Activated CD8-positive, alpha-beta memory T cell treated with anti-CD3 and anti-CD28 coated beads for 36 hours (primary cell): ENCODE results near the gene HNRNPH1. TPM values are rescaled to one million over a fixed set of nuclear protein-coding genes. Genes with fewer than 3 reads are reported as not detected.

ENCODE experiments used
- CTCF ChIA-PET: fragments of 350-600 bp; sonication (Branson Sonifier 250); formaldehyde crosslinking; loops from one replicate; lab custom pipeline; 2021; ENCODE audit warnings: antibody characterized with exemption; lab: Charles Lee
- POLR2A ChIA-PET: fragments of 350-600 bp; sonication (Branson Sonifier 250); formaldehyde crosslinking; loops from one replicate; lab custom pipeline; 2021; ENCODE audit warnings: antibody characterized with exemption; lab: Charles Lee
- total RNA-seq, 2 experiments: library from RNA; stranded (reverse); gene quantifications; one replicate each; pipeline ENCODE4 v1.2.3, GENCODE V29; 2021

The HNRNPH1 gene
- total RNA-seq, 2 experiments from 2014 or later = 902 to 926 TPM

- ChIA-PET POLR2A (interaction anchor here (4.7 kb wide), 1 partner anchor 13 kb away, joined by 21 read pairs; the partner anchor contains the start of gene HNRNPH1), CTCF (interaction anchor here (1.5 kb wide), 1 partner anchor 9 kb away, joined by 3 read pairs; no protein-coding TSS in a partner anchor)
These were observed 12.6 kb downstream of the HNRNPH1 start for GRCh38 chr5:179610903-179611265.

- ChIA-PET POLR2A (interaction anchor here (4.7 kb wide), 1 partner anchor 13 kb away, joined by 21 read pairs; the partner anchor contains the start of gene HNRNPH1), CTCF (interaction anchor here (1.5 kb wide), 1 partner anchor 9 kb away, joined by 3 read pairs; no protein-coding TSS in a partner anchor)
These were observed 13.2 kb downstream of the HNRNPH1 start for GRCh38 chr5:179610109-179610902.

GRCh38 chr5:179609834-179610108, 13.7 kb downstream of the HNRNPH1 start:
- ChIA-PET CTCF (no interaction called here), POLR2A (no interaction called here)

GRCh38 chr5:179608131-179608581, 15.3 kb downstream of the HNRNPH1 start:
- CTCF ChIA-PET = no interaction called here
- POLR2A ChIA-PET = interaction anchor here (1.8 kb wide), 1 partner anchor 15 kb away, joined by 7 read pairs; the partner anchor contains the start of gene HNRNPH1

GRCh38 chr5:179607160-179607931, 16.1 kb downstream of the HNRNPH1 start:
- CTCF ChIA-PET = no interaction called here
- POLR2A ChIA-PET = interaction anchor here (1.8 kb wide), 1 partner anchor 16 kb away, joined by 7 read pairs; the partner anchor contains the start of gene HNRNPH1

- ChIA-PET POLR2A (interaction anchor here (1.8 kb wide), 1 partner anchor 17 kb away, joined by 7 read pairs; the partner anchor contains the start of gene HNRNPH1), CTCF (no interaction called here)
These were observed 16.6 kb downstream of the HNRNPH1 start for GRCh38 chr5:179606910-179607159.

- CTCF ChIA-PET = no interaction called here
- POLR2A ChIA-PET = interaction anchor here (1.8 kb wide), 1 partner anchor 17 kb away, joined by 7 read pairs; the partner anchor contains the start of gene HNRNPH1
These were observed 17.2 kb downstream of the HNRNPH1 start for GRCh38 chr5:179606071-179606909.

GRCh38 chr5:179605026-179605833, 18.2 kb downstream of the HNRNPH1 start:
- POLR2A ChIA-PET = interaction anchor here (0.6 to 0.7 kb wide), 2 partner anchors 718 to 1188 kb away, joined by 3 read pairs; no protein-coding TSS in a partner anchor
- CTCF ChIA-PET = no interaction called here

GRCh38 chr5:179603308-179603707, 20.2 kb downstream of the HNRNPH1 start:
- CTCF ChIA-PET = no interaction called here
- POLR2A ChIA-PET = no interaction called here

- ChIA-PET CTCF (interaction anchor here (0.7 kb wide), 1 partner anchor 161 kb away, joined by 5 read pairs; no protein-coding TSS in a partner anchor), POLR2A (interaction anchor here (0.5 to 0.6 kb wide), 2 partner anchors 112 to 1634 kb away, joined by 3 to 5 read pairs; no protein-coding TSS in a partner anchor)
These were observed 21.4 kb downstream of the HNRNPH1 start for GRCh38 chr5:179601871-179602625.

- CTCF ChIA-PET = interaction anchor here (0.7 kb wide), 1 partner anchor 163 kb away, joined by 5 read pairs; no protein-coding TSS in a partner anchor
- POLR2A ChIA-PET = no interaction called here
These were observed 23.5 kb downstream of the HNRNPH1 start for GRCh38 chr5:179599973-179600372.

GRCh38 chr5:179599566-179599965, 23.9 kb downstream of the HNRNPH1 start:
- POLR2A ChIA-PET = no interaction called here
- CTCF ChIA-PET = interaction anchor here (0.6 to 1.3 kb wide), 2 partner anchors 21 to 693 kb away, joined by 3 read pairs; no protein-coding TSS in a partner anchor

GRCh38 chr5:179599100-179599499, 24.4 kb downstream of the HNRNPH1 start:
- POLR2A ChIA-PET = no interaction called here
- CTCF ChIA-PET = interaction anchor here (0.6 to 1.3 kb wide), 2 partner anchors 22 to 694 kb away, joined by 3 read pairs; no protein-coding TSS in a partner anchor

GRCh38 chr5:179596421-179596820, 27.1 kb downstream of the HNRNPH1 start:
- ChIA-PET POLR2A (interaction anchor here (0.6 kb wide), 1 partner anchor 986 kb away, joined by 3 read pairs; no protein-coding TSS in a partner anchor), CTCF (no interaction called here)

GRCh38 chr5:179595916-179596315, 27.6 kb downstream of the HNRNPH1 start:
- ChIA-PET POLR2A (no interaction called here), CTCF (no interaction called here)

- ChIA-PET CTCF (no interaction called here), POLR2A (no interaction called here)
These were observed 35.3 kb downstream of the HNRNPH1 start for GRCh38 chr5:179588166-179588565.

- ChIA-PET POLR2A (no interaction called here), CTCF (no interaction called here)
These were observed 37.5 kb downstream of the HNRNPH1 start for GRCh38 chr5:179585941-179586401.
